ENCODE results near the gene FIBP.

DNA sequence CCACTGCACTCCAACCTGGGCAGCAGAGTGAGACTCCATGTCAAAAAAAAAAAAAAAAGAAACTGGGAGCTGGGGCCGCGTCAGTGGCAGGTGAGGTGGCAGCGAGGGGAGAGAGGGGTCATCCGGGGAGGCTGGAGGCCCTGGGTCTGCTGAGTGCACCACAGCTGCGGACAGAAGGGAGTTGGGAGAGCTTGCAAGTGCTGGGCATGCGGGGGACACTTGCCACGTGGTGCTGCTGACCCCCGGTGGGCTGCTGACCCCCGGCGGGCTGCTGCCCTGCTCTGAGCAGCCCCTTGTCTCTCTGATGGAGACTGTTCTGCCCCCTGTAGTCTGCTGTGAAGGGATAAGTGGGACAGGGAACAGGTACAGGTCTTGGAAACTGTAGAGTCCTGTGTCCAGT, 33.6 kb upstream of the FIBP start:
- TF ChIP-seq FOS (IDR thresholded peaks at IDR 0.05; ENCODE audit: low read depth, low read length): no peak
- TF ChIP-seq, protein P1, sequence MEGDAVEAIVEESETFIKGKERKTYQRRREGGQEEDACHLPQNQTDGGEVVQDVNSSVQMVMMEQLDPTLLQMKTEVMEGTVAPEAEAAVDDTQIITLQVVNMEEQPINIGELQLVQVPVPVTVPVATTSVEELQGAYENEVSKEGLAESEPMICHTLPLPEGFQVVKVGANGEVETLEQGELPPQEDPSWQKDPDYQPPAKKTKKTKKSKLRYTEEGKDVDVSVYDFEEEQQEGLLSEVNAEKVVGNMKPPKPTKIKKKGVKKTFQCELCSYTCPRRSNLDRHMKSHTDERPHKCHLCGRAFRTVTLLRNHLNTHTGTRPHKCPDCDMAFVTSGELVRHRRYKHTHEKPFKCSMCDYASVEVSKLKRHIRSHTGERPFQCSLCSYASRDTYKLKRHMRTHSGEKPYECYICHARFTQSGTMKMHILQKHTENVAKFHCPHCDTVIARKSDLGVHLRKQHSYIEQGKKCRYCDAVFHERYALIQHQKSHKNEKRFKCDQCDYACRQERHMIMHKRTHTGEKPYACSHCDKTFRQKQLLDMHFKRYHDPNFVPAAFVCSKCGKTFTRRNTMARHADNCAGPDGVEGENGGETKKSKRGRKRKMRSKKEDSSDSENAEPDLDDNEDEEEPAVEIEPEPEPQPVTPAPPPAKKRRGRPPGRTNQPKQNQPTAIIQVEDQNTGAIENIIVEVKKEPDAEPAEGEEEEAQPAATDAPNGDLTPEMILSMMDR (conservative IDR thresholded peaks at IDR 0.05; ENCODE audit: low read depth, low read length): no peak
- TF ChIP-seq CHD1 (IDR thresholded peaks at IDR 0.05; ENCODE audit: low read depth, low read length): no peak
